Measurements from ENCODE around the gene PCBP2.

DNA sequence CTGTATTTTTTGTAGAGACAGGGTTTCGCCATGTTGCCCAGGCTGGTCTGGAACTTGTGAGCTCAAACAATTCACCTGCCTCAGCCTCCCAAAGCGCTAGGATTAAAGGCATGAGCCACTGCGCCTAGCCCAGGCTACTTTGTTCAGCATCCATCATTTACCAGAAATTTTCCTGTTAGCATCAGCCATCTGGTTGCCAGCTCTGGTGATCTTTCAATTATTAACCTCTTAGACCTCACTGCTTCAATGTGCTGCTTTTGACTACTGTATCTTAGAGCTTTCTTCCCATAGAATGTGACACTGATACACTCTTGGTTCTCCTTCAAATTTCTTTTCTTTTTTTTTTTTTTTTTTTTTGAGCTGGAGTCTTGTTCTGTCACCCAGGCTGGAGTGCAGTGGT lies 33.7 kb upstream of the PCBP2 start:
- no peak for TF ChIP-seq POLR2AphosphoS5 (IDR thresholded peaks at IDR 0.05; ENCODE audit: low read depth, low read length)
- no peak for TF ChIP-seq FOSL1 (IDR thresholded peaks at IDR 0.05; ENCODE audit: low read depth)
- TF ChIP-seq YY1 (IDR thresholded peaks at IDR 0.05; ENCODE audit: extremely low read depth, insufficient replicate concordance, low read depth, low read length): no peak
- TF ChIP-seq, protein P1, sequence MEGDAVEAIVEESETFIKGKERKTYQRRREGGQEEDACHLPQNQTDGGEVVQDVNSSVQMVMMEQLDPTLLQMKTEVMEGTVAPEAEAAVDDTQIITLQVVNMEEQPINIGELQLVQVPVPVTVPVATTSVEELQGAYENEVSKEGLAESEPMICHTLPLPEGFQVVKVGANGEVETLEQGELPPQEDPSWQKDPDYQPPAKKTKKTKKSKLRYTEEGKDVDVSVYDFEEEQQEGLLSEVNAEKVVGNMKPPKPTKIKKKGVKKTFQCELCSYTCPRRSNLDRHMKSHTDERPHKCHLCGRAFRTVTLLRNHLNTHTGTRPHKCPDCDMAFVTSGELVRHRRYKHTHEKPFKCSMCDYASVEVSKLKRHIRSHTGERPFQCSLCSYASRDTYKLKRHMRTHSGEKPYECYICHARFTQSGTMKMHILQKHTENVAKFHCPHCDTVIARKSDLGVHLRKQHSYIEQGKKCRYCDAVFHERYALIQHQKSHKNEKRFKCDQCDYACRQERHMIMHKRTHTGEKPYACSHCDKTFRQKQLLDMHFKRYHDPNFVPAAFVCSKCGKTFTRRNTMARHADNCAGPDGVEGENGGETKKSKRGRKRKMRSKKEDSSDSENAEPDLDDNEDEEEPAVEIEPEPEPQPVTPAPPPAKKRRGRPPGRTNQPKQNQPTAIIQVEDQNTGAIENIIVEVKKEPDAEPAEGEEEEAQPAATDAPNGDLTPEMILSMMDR (IDR thresholded peaks at IDR 0.05 in 2 of 3, conservative IDR thresholded peaks at IDR 0.05 in 1 of 3; ENCODE audit: borderline replicate concordance in 1 of 3, insufficient read depth in 1 of 3, low read depth in 2 of 3, low read length in 2 of 3): no peak
- no peak for TF ChIP-seq EZH2phosphoT487 (IDR thresholded peaks at IDR 0.05; ENCODE audit: borderline replicate concordance)
- no peak for TF ChIP-seq SRF (IDR thresholded peaks at IDR 0.05; ENCODE audit: low read depth)
- no peak for TF ChIP-seq EZH2 (IDR thresholded peaks at IDR 0.05)
- TF ChIP-seq EGR1 (IDR thresholded peaks at IDR 0.05; ENCODE audit: low read depth): no peak
- TF ChIP-seq JUND (IDR thresholded peaks at IDR 0.05): no peak
- TF ChIP-seq ZNF274 (IDR thresholded peaks at IDR 0.05; ENCODE audit: low read depth, low read length): no peak
